PFSK-1 (cell line): Measurements from ENCODE around the gene TAS2R19.

ENCODE experiments used
- POLR2AphosphoS5 ChIP-seq: IDR thresholded peaks from 2 replicates; pipeline ENCODE4 v1.6.1; 2012; ENCODE audit warnings: low read depth, mild to moderate bottlenecking, control low read depth, low read length, moderate library complexity
- SIN3A ChIP-seq: IDR thresholded peaks from 2 replicates; pipeline ENCODE4 v1.6.1; 2012; ENCODE audit warnings: mild to moderate bottlenecking, low read length, moderate library complexity, borderline replicate concordance; ENCODE audit not compliant: insufficient read depth
- TF ChIP-seq, protein P1 (sequence below), 2 experiments: IDR thresholded peaks; 2 replicates each; pipeline versions ENCODE4 v1.6.1 to v1.8.0; 2011 to 2012; ENCODE audit warnings: low read depth in 2 of 2, low read length in 2 of 2, control low read depth in 1 of 2, inconsistent platforms in 1 of 2, mild to moderate bottlenecking in 1 of 2, moderate library complexity in 1 of 2; ENCODE audit not compliant: insufficient read depth in 1 of 2

DNA sequence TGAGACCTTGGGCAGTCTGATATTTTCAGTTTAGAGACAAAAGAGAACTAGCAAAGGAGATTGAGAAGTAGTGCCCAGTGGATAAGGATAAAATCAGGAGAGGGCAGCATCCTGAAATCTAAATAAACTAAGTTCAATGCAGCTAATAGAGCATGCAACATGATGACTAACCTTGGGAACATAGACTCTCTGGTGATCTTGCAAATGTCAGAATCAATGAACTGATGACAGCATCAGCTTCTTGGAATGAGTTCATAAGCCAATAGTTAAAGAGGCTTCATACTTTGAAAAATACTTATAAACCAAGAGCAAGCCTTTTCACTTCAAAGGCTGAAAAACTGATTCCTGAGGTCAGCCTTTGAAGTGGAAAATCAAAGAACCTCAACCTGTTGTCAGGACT, 8.2 kb downstream of the TAS2R19 start:
- TF ChIP-seq POLR2AphosphoS5 (no peak), SIN3A (no peak)
- TF ChIP-seq, protein P1, sequence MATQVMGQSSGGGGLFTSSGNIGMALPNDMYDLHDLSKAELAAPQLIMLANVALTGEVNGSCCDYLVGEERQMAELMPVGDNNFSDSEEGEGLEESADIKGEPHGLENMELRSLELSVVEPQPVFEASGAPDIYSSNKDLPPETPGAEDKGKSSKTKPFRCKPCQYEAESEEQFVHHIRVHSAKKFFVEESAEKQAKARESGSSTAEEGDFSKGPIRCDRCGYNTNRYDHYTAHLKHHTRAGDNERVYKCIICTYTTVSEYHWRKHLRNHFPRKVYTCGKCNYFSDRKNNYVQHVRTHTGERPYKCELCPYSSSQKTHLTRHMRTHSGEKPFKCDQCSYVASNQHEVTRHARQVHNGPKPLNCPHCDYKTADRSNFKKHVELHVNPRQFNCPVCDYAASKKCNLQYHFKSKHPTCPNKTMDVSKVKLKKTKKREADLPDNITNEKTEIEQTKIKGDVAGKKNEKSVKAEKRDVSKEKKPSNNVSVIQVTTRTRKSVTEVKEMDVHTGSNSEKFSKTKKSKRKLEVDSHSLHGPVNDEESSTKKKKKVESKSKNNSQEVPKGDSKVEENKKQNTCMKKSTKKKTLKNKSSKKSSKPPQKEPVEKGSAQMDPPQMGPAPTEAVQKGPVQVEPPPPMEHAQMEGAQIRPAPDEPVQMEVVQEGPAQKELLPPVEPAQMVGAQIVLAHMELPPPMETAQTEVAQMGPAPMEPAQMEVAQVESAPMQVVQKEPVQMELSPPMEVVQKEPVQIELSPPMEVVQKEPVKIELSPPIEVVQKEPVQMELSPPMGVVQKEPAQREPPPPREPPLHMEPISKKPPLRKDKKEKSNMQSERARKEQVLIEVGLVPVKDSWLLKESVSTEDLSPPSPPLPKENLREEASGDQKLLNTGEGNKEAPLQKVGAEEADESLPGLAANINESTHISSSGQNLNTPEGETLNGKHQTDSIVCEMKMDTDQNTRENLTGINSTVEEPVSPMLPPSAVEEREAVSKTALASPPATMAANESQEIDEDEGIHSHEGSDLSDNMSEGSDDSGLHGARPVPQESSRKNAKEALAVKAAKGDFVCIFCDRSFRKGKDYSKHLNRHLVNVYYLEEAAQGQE (IDR thresholded peaks at IDR 0.05; ENCODE audit: insufficient read depth in 1 of 2, low read depth in 2 of 2, low read length in 2 of 2): no peak
